A549 (cell line): ENCODE data around the gene GRK2. TPM values are rescaled to one million over a fixed set of nuclear protein-coding genes. Genes with fewer than 3 reads are reported as not detected.

Source experiments
- ATAC-seq, 2 experiments: fragments of 200-7000 bp in 1 of 2; fragments of >200 bp in 1 of 2; cut with Nextera tagmentation in 1 of 2; cut with Tn5 transposase in 1 of 2; 3 replicates each; pipeline versions ENCODE4 v1.8.0 to v1.9.1; 2018 to 2020; ENCODE audit warnings: mild to moderate bottlenecking in 1 of 2, moderate library complexity in 1 of 2
- CTCF ChIA-PET: fragments of 300-600 bp; sonication (Branson Sonifier 250); formaldehyde crosslinking; extraction: SDS; loops from one replicate; lab custom pipeline; 2021; ENCODE audit warnings: antibody characterized with exemption, inconsistent platforms; lab: Yijun Ruan, JAX
- POLR2A ChIA-PET: fragments of 350-600 bp; formaldehyde crosslinking; extraction: SDS; loops from one replicate; lab custom pipeline; 2021; ENCODE audit warnings: antibody characterized with exemption, inconsistent platforms; lab: Yijun Ruan, JAX
- DNase-seq, 2 experiments: peaks; one replicate each; pipeline versions ENCODE4 v3.0.0 to v3.0.0-alpha.2; 2011 to 2016; ENCODE audit warnings: low read depth in 1 of 2, low spot score in 1 of 2
- FAIRE-seq: peaks from 2 replicates; lab custom pipeline; 2011; peaks lifted over from hg19 to GRCh38; lab: Jason Lieb, UNC
- H3K27ac ChIP-seq, 2 experiments: fragments of >200 bp; sonication (Bioruptor Twin); formaldehyde crosslinking; 3 replicates each; pipeline ENCODE4 v1.5.1; 2016 to 2017
- H3K4me1 ChIP-seq: fragments of >200 bp; sonication (Bioruptor Twin); formaldehyde crosslinking; 3 replicates; pipeline ENCODE4 v1.6.1; 2016
- H3K4me2 ChIP-seq: fragments of >200 bp; sonication (Bioruptor Twin); formaldehyde crosslinking; 3 replicates; pipeline ENCODE4 v1.6.1; 2016
- H3K4me3 ChIP-seq: fragments of >200 bp; sonication (Bioruptor Twin); formaldehyde crosslinking; 3 replicates; pipeline ENCODE4 v1.5.1; 2016
- H3K9me3 ChIP-seq: fragments of >200 bp; sonication (Bioruptor Twin); formaldehyde crosslinking; 3 replicates; pipeline ENCODE4 v1.6.1; 2016
- ATOH8 ChIP-seq: fragments of 250-450 bp; sonication (Bioruptor Pico); IDR thresholded peaks from 2 replicates; pipeline ENCODE4 v1.5.0; 2020; ENCODE audit warnings: low read depth, mild to moderate bottlenecking, moderate library complexity
- BCL3 ChIP-seq: fragments of >200 bp; sonication (Bioruptor Twin); formaldehyde crosslinking; IDR thresholded peaks from 3 replicates; pipeline ENCODE4 v1.6.1; 2016
- BHLHE40 ChIP-seq: IDR thresholded peaks from 2 replicates; pipeline ENCODE4 v1.6.1; 2012; ENCODE audit warnings: low read depth, low read length, inconsistent platforms
- CBX2 ChIP-seq: fragments of 200-600 bp; sonication (generic); IDR thresholded peaks from 2 replicates; pipeline ENCODE4 v1.6.1; 2016; ENCODE audit warnings: low read depth, mild to moderate bottlenecking, borderline replicate concordance
- CBX8 ChIP-seq: fragments of 200-600 bp; sonication (generic); IDR thresholded peaks from 2 replicates; pipeline ENCODE4 v1.6.1; 2016
- E2F6 ChIP-seq: IDR thresholded peaks from 2 replicates; pipeline ENCODE4 v1.6.1; 2012; ENCODE audit warnings: low read depth, borderline replicate concordance
- ELK1 ChIP-seq: fragments of 150-350 bp; IDR thresholded peaks from 2 replicates; pipeline ENCODE4 v1.6.1; 2014; ENCODE audit warnings: low read depth, mild to moderate bottlenecking, low read length
- EP300 ChIP-seq, 2 experiments: fragments of >200 bp; sonication (Bioruptor Twin); formaldehyde crosslinking; IDR thresholded peaks; 2 replicates in 1 of 2; 3 replicates in 1 of 2; pipeline ENCODE4 v1.6.1; 2016 to 2017
- FOSB ChIP-seq: fragments of 250-450 bp; sonication (Bioruptor Pico); IDR thresholded peaks from 2 replicates; pipeline ENCODE4 v1.5.0; 2020; ENCODE audit warnings: mild to moderate bottlenecking, moderate library complexity
- FOSL2 ChIP-seq, 2 experiments: fragments of 450-650 bp in 1 of 2; fragments of >200 bp in 1 of 2; sonication (Bioruptor Twin) in 1 of 2; formaldehyde crosslinking; IDR thresholded peaks; 2 replicates each; pipeline versions ENCODE4 v1.5.0 to v1.6.1; 2016 to 2020; ENCODE audit warnings: mild to moderate bottlenecking in 1 of 2, moderate library complexity in 1 of 2
- FOXS1 ChIP-seq: fragments of 250-450 bp; sonication (Bioruptor Pico); IDR thresholded peaks from 2 replicates; pipeline ENCODE4 v1.5.0; 2020; ENCODE audit warnings: mild to moderate bottlenecking, moderate library complexity
- GATA3 ChIP-seq: IDR thresholded peaks from 2 replicates; pipeline ENCODE4 v1.6.1; 2012; ENCODE audit warnings: borderline replicate concordance
- HMGXB4 ChIP-seq: fragments of 250-450 bp; sonication (Bioruptor Pico); IDR thresholded peaks from 2 replicates; pipeline ENCODE4 v1.5.0; 2021; ENCODE audit warnings: mild to moderate bottlenecking, moderate library complexity, borderline replicate concordance
- HOXB13 ChIP-seq: fragments of 250-450 bp; sonication (Bioruptor Pico); IDR thresholded peaks from 2 replicates; pipeline ENCODE4 v1.5.0; 2020; ENCODE audit warnings: low read depth, mild to moderate bottlenecking, moderate library complexity
- HOXB5 ChIP-seq: fragments of 250-450 bp; sonication (Bioruptor Pico); IDR thresholded peaks from 2 replicates; pipeline ENCODE4 v1.5.0; 2020; ENCODE audit warnings: mild to moderate bottlenecking, moderate library complexity
- KDM1A ChIP-seq: fragments of 200-600 bp; sonication (generic); IDR thresholded peaks from 2 replicates; pipeline ENCODE4 v1.6.1; 2016; ENCODE audit warnings: low read depth, mild to moderate bottlenecking
- MAX ChIP-seq: IDR thresholded peaks from 2 replicates; pipeline ENCODE4 v1.6.1; 2012
- NFE2L2 ChIP-seq: fragments of 150-350 bp; conservative IDR thresholded peaks from 2 replicates; pipeline ENCODE4 v1.6.1; 2014; ENCODE audit warnings: low read length
- PBX3 ChIP-seq: IDR thresholded peaks from 2 replicates; pipeline ENCODE4 v1.6.1; 2012
- PHF8 ChIP-seq: fragments of 200-600 bp; sonication (generic); IDR thresholded peaks from 2 replicates; pipeline ENCODE4 v1.6.1; 2016; ENCODE audit warnings: low read depth, mild to moderate bottlenecking, antibody characterized with exemption, moderate library complexity, borderline replicate concordance
- POLR2AphosphoS2 ChIP-seq: conservative IDR thresholded peaks from 2 replicates; pipeline ENCODE4 v1.6.1; 2012; ENCODE audit warnings: low read length, improper control_type of control experiment, inconsistent platforms
- RCOR1 ChIP-seq: fragments of 150-350 bp; IDR thresholded peaks from 2 replicates; pipeline ENCODE4 v1.6.1; 2014; ENCODE audit warnings: antibody characterized with exemption, low read length, low read depth
- RFX5 ChIP-seq: fragments of 450-650 bp; IDR thresholded peaks from 2 replicates; pipeline ENCODE4 v1.7.1; 2014; ENCODE audit warnings: antibody characterized with exemption, mild to moderate bottlenecking, moderate library complexity
- SREBF2 ChIP-seq: fragments of 450-650 bp; IDR thresholded peaks from 2 replicates; pipeline ENCODE4 v1.6.1; 2014; ENCODE audit warnings: mild to moderate bottlenecking, moderate library complexity
- TP53 ChIP-seq: fragments of 250-450 bp; sonication (Bioruptor Pico); IDR thresholded peaks from 2 replicates; pipeline ENCODE4 v1.5.0; 2021; ENCODE audit warnings: mild to moderate bottlenecking, moderate library complexity
- ZC3H11A ChIP-seq: fragments of 450-650 bp; IDR thresholded peaks from 2 replicates; pipeline ENCODE4 v1.6.1; 2014; ENCODE audit warnings: antibody characterized with exemption, mild to moderate bottlenecking
- ZFP36 ChIP-seq: fragments of 450-650 bp; IDR thresholded peaks from 2 replicates; pipeline ENCODE4 v1.6.1; 2014; ENCODE audit warnings: borderline replicate concordance; ENCODE audit not compliant: partially characterized antibody
- ZNF302 ChIP-seq: fragments of 250-450 bp; sonication (Bioruptor Pico); IDR thresholded peaks from 2 replicates; pipeline ENCODE4 v1.9.0; 2021; ENCODE audit warnings: inconsistent platforms, mild to moderate bottlenecking, moderate library complexity
- ZSCAN20 ChIP-seq: fragments of 250-450 bp; sonication (Bioruptor Pico); IDR thresholded peaks from 2 replicates; pipeline ENCODE4 v1.8.0; 2022; ENCODE audit warnings: mild to moderate bottlenecking, moderate library complexity
- WGBS: methylation state at CpG from one replicate; pipeline ENCODE4 v1.1.6; 2017; ENCODE audit errors: missing lambda C conversion rate; 5-methylcytosine and 5-hydroxymethylcytosine counted together
- polyA plus RNA-seq, 4 experiments: library from polyadenylated mRNA; depleted of rRNA in 3 of 4; stranded (reverse); fragments of >200 nt; fragmentation: RNase III in 1 of 4; extraction: RNeasy Plus Mini Kit Qiagen cat#74134 plus additional on column Dnase treatment in 1 of 4; gene quantifications; 2 replicates in 3 of 4; 3 replicates in 1 of 4; pipeline ENCODE4 v1.2.3, GENCODE V29; 2011 to 2017

The GRK2 gene
- polyA plus RNA-seq, 2 of the 4 experiments (the other 2 are of a cell fraction), result 20.5 to 29.7 TPM

- POLR2A ChIA-PET, result no interaction called here
- peaks cover 7% of the 10 kb centered on the region for H3K4me1 ChIP-seq
- DNase-seq, result no peak
- no peak for FAIRE-seq
- H3K4me2 ChIP-seq, result no peak overlapping the region
- no peak overlapping the region for H3K4me3 ChIP-seq
- no peak for ATAC-seq
- CTCF ChIA-PET, result interaction anchor here (0.5 to 12.3 kb wide), 7 partner anchors 26 to 341 kb away, joined by 3 to 178 read pairs (median 31); partner anchors contain the start of gene POLD4
- TF ChIP-seq HMGXB4 (no peak), E2F6 (no peak), ELK1 (no peak), SREBF2 (no peak), EP300 (IDR thresholded peaks at IDR 0.05) (no peak), ZNF302 (CRISPR knock-in tag) (no peak), ZC3H11A (no peak), ZSCAN20 (CRISPR knock-in tag) (no peak), POLR2AphosphoS2 (no peak), FOSB (CRISPR knock-in tag) (no peak), KDM1A (no peak), RFX5 (no peak), MAX (no peak), HOXB5 (CRISPR knock-in tag) (no peak), PBX3 (no peak), PHF8 (no peak), CBX2 (no peak), TP53 (CRISPR knock-in tag) (no peak), FOSL2 (IDR thresholded peaks at IDR 0.05) (no peak), FOSL2 (CRISPR knock-in tag; IDR thresholded peaks at IDR 0.05) (no peak)
- no peaks in the 10 kb centered on the region for H3K9me3 ChIP-seq
- H3K27ac ChIP-seq, result no peak overlapping the region
- WGBS, result 90% methylated on average over 3 of the region's 3 CpGs
Observed at GRCh38 chr11:67320011-67320410, 53.7 kb downstream of the GRK2 start.

GRCh38 chr11:67320691-67321090, 54.4 kb downstream of the GRK2 start:
- no peak overlapping the region for H3K4me2 ChIP-seq
- H3K4me3 ChIP-seq, result no peak overlapping the region
- H3K4me1 ChIP-seq, result peaks cover 7% of the 10 kb centered on the region
- CTCF ChIA-PET, result interaction anchor here (0.5 to 12.3 kb wide), 10 partner anchors 11 to 340 kb away, joined by 3 to 178 read pairs (median 9); partner anchors contain the start of gene POLD4
- FAIRE-seq, result no peak
- TF ChIP-seq GATA3 (no peak), RCOR1 (no peak), BCL3 (no peak), ATOH8 (CRISPR knock-in tag) (no peak), HOXB13 (no peak), E2F6 (no peak), EP300 (IDR thresholded peaks at IDR 0.05) (no peak), ZNF302 (CRISPR knock-in tag) (no peak), NFE2L2 (no peak), ZSCAN20 (CRISPR knock-in tag) (no peak), ZFP36 (no peak), FOXS1 (CRISPR knock-in tag) (no peak), ZC3H11A (no peak), CBX8 (no peak), BHLHE40 (no peak)
- POLR2A ChIA-PET, result no interaction called here
- H3K27ac ChIP-seq, result no peak overlapping the region
- DNase-seq, result no peak
- no peaks in the 10 kb centered on the region for H3K9me3 ChIP-seq
- WGBS, result 95% methylated on average over 2 of the region's 2 CpGs
- no peak for ATAC-seq
